Measurements from ENCODE around the gene NOX4. TPM values are rescaled to one million over a fixed set of nuclear protein-coding genes. Genes with fewer than 3 reads are reported as not detected.
"Not testable (repeated sequence)": the region's sequence is repeated elsewhere in the genome, so short reads cannot be mapped to it uniquely, and the experiment has no call there.

Gene NOX4
- total and polyA plus RNA-seq, 2 donors (not counting 3 experiments of a cell fraction or from before 2014, with no cell fraction given) = 21.2 to 34.0 TPM

- H3K27me3 ChIP-seq (ENCODE audit: control insufficient read depth in 2 of 2, insufficient read depth in 2 of 2, low read length in 2 of 2) = no peaks in the 10 kb centered on the region
- BruUV-seq (replicated peaks) = no TSS peak
- no peak for FAIRE-seq
- H3K4me1 ChIP-seq (ENCODE audit: control insufficient read depth, extremely low read depth, insufficient read depth, low read length) = no peaks in the 10 kb centered on the region
- intact Hi-C loops (cut with micrococcal nuclease) (no loop called here), dilution Hi-C loops (cut with MboI; ENCODE audit: extremely low pct_ligation_motif_present, low sequenced_read_pairs) (no loop called here)
- H3K9me1 ChIP-seq (replicated peaks; ENCODE audit: control insufficient read depth, extremely low read depth, insufficient read depth, low read length) = no peaks in the 10 kb centered on the region
- ChIA-PET POLR2A (no interaction called here), CTCF (interaction anchor here (1.4 kb wide), 1 partner anchor 16 kb away, joined by 4 read pairs; no protein-coding TSS in a partner anchor)
- no peaks in the 10 kb centered on the region for H4K20me1 ChIP-seq (replicated peaks; ENCODE audit: control insufficient read depth, extremely low read depth, insufficient read depth, low read length)
- no peak for DNase-seq (ENCODE audit: low read depth, low spot score)
- H3K36me3 ChIP-seq (ENCODE audit: control insufficient read depth in 2 of 2, extremely low read depth in 1 of 2, insufficient read depth in 2 of 2, low read length in 2 of 2) = peaks cover 0 to 5% of the 10 kb centered on the region in 2 experiments
- no peak overlapping the region for H2AFZ ChIP-seq (ENCODE audit: low read depth, low read length)
- H3K79me2 ChIP-seq (ENCODE audit: control insufficient read depth, insufficient read depth, low read length) = peaks cover 4% of the 10 kb centered on the region
- H3K27ac ChIP-seq (ENCODE audit: insufficient read depth, low read depth, low read length) = no peak overlapping the region
- H3K4me2 ChIP-seq (ENCODE audit: insufficient read depth, low read length) = no peak overlapping the region
- no peak overlapping the region for H3K4me3 ChIP-seq (replicated peaks in 1 of 3; ENCODE audit: insufficient read depth in 1 of 3, low read depth in 1 of 3, low read length in 3 of 3)
- no peaks in the 10 kb centered on the region for H3K9me3 ChIP-seq (replicated peaks; ENCODE audit: control insufficient read depth, insufficient read depth, low read length)
- H3K9ac ChIP-seq (replicated peaks; ENCODE audit: extremely low read depth, insufficient read depth, low read length) = no peak overlapping the region
- no peak for TF ChIP-seq FOS (IDR thresholded peaks at IDR 0.05; ENCODE audit: borderline replicate concordance, insufficient read depth, low read length)
- TF ChIP-seq MAX (IDR thresholded peaks at IDR 0.05; ENCODE audit: insufficient read depth, insufficient read length) = no peak
- TF ChIP-seq POLR2A (IDR thresholded peaks at IDR 0.05; ENCODE audit: low read depth, low read length) = no peak
- TF ChIP-seq POLR2AphosphoS5 (IDR thresholded peaks at IDR 0.05; ENCODE audit: insufficient read depth, low read depth, low read length) = no peak
- no peak for TF ChIP-seq CTCF (IDR thresholded peaks at IDR 0.05; ENCODE audit: extremely low read depth in 1 of 2, insufficient read depth in 1 of 2, low read depth in 1 of 2, low read length in 2 of 2)
- no peak for TF ChIP-seq JUN (IDR thresholded peaks at IDR 0.05; ENCODE audit: borderline replicate concordance, insufficient read depth, insufficient read length, low read depth)
- no peak for TF ChIP-seq GATA2 (IDR thresholded peaks at IDR 0.05; ENCODE audit: insufficient read depth, insufficient read length, low read depth, low read length)
These were observed 57.9 kb downstream of the NOX4 start for GRCh38 chr11:89433278-89433677.

- H3K27ac ChIP-seq (ENCODE audit: insufficient read depth, low read depth, low read length); H3K9me3 ChIP-seq (replicated peaks; ENCODE audit: control insufficient read depth, insufficient read depth, low read length); H3K9ac ChIP-seq (replicated peaks; ENCODE audit: extremely low read depth, insufficient read depth, low read length); H2AFZ ChIP-seq (ENCODE audit: low read depth, low read length); intact Hi-C loops (cut with micrococcal nuclease); H3K4me2 ChIP-seq (ENCODE audit: insufficient read depth, low read length); CTCF ChIA-PET; BruUV-seq (replicated peaks); H3K27me3 ChIP-seq (ENCODE audit: control insufficient read depth in 2 of 2, insufficient read depth in 2 of 2, low read length in 2 of 2); POLR2A ChIA-PET; H3K36me3 ChIP-seq (ENCODE audit: control insufficient read depth in 2 of 2, extremely low read depth in 1 of 2, insufficient read depth in 2 of 2, low read length in 2 of 2); H3K79me2 ChIP-seq (ENCODE audit: control insufficient read depth, insufficient read depth, low read length); H3K4me3 ChIP-seq (replicated peaks in 1 of 3; ENCODE audit: insufficient read depth in 1 of 3, low read depth in 1 of 3, low read length in 3 of 3); H3K4me1 ChIP-seq (ENCODE audit: control insufficient read depth, extremely low read depth, insufficient read depth, low read length); H3K9me1 ChIP-seq (replicated peaks; ENCODE audit: control insufficient read depth, extremely low read depth, insufficient read depth, low read length); FAIRE-seq; DNase-seq (ENCODE audit: low read depth, low spot score); dilution Hi-C loops (cut with MboI; ENCODE audit: extremely low pct_ligation_motif_present, low sequenced_read_pairs); H4K20me1 ChIP-seq (replicated peaks; ENCODE audit: control insufficient read depth, extremely low read depth, insufficient read depth, low read length): not testable (repeated sequence)
These were observed 59.0 kb downstream of the NOX4 start for GRCh38 chr11:89432182-89432581.

- H3K9me1 ChIP-seq (replicated peaks; ENCODE audit: control insufficient read depth, extremely low read depth, insufficient read depth, low read length); CTCF ChIA-PET; H3K9ac ChIP-seq (replicated peaks; ENCODE audit: extremely low read depth, insufficient read depth, low read length); H3K4me1 ChIP-seq (ENCODE audit: control insufficient read depth, extremely low read depth, insufficient read depth, low read length); DNase-seq (ENCODE audit: low read depth, low spot score); FAIRE-seq; H2AFZ ChIP-seq (ENCODE audit: low read depth, low read length); BruUV-seq (replicated peaks); H3K36me3 ChIP-seq (ENCODE audit: control insufficient read depth in 2 of 2, extremely low read depth in 1 of 2, insufficient read depth in 2 of 2, low read length in 2 of 2); intact Hi-C loops (cut with micrococcal nuclease); POLR2A ChIA-PET; H3K79me2 ChIP-seq (ENCODE audit: control insufficient read depth, insufficient read depth, low read length); H3K4me2 ChIP-seq (ENCODE audit: insufficient read depth, low read length); H3K27me3 ChIP-seq (ENCODE audit: control insufficient read depth in 2 of 2, insufficient read depth in 2 of 2, low read length in 2 of 2); H3K9me3 ChIP-seq (replicated peaks; ENCODE audit: control insufficient read depth, insufficient read depth, low read length); H3K4me3 ChIP-seq (replicated peaks in 1 of 3; ENCODE audit: insufficient read depth in 1 of 3, low read depth in 1 of 3, low read length in 3 of 3); dilution Hi-C loops (cut with MboI; ENCODE audit: extremely low pct_ligation_motif_present, low sequenced_read_pairs); H3K27ac ChIP-seq (ENCODE audit: insufficient read depth, low read depth, low read length); H4K20me1 ChIP-seq (replicated peaks; ENCODE audit: control insufficient read depth, extremely low read depth, insufficient read depth, low read length): not testable (repeated sequence)
These were observed 64.7 kb downstream of the NOX4 start for GRCh38 chr11:89426501-89426900.
